Glutamatergic neuron (in vitro differentiated cells): Measurements from ENCODE around the gene TRDMT1. TPM values are rescaled to one million over a fixed set of nuclear protein-coding genes. Genes with fewer than 3 reads are reported as not detected.

Experiments used
- DNase-seq: peaks from one replicate; pipeline ENCODE4 v3.0.0; 2022
- H3K27ac Mint-ChIP-seq: one replicate; pipeline ENCODE4 v1.8.0; 2020; ENCODE audit warnings: mild to moderate bottlenecking, mixed read lengths, inconsistent platforms; ENCODE audit not compliant: unreplicated experiment
- H3K27me3 Mint-ChIP-seq: one replicate; pipeline ENCODE4 v1.8.0; 2020; ENCODE audit warnings: mild to moderate bottlenecking, moderate library complexity, mixed read lengths, inconsistent platforms; ENCODE audit not compliant: unreplicated experiment
- H3K36me3 Mint-ChIP-seq: one replicate; pipeline ENCODE4 v1.8.0; 2020; ENCODE audit warnings: mild to moderate bottlenecking, mixed read lengths, inconsistent platforms; ENCODE audit not compliant: unreplicated experiment
- H3K4me1 Mint-ChIP-seq: one replicate; pipeline ENCODE4 v1.8.0; 2020; ENCODE audit warnings: mild to moderate bottlenecking, low read depth, mixed read lengths, inconsistent platforms; ENCODE audit not compliant: unreplicated experiment
- H3K4me3 Mint-ChIP-seq: one replicate; pipeline ENCODE4 v1.8.0; 2020; ENCODE audit warnings: mild to moderate bottlenecking, mixed read lengths, inconsistent platforms; ENCODE audit not compliant: unreplicated experiment
- H3K9me3 Mint-ChIP-seq: one replicate; pipeline ENCODE4 v1.8.0; 2020; ENCODE audit warnings: mild to moderate bottlenecking, moderate library complexity, mixed read lengths, inconsistent platforms; ENCODE audit not compliant: unreplicated experiment
- total RNA-seq: library from RNA; stranded (reverse); fragmentation: NEBNext Ultra II Directional; extraction: Animal tissue kit (Norgen Biotek cat#: 25700); gene quantifications from one replicate; pipeline ENCODE4 v1.2.1, GENCODE V29; 2021; ENCODE audit not compliant: unreplicated experiment
- TF ChIP-seq, protein P1 (sequence below): fragments of 200-600 bp; sonication (generic); IDR thresholded peaks from one replicate; pipeline ENCODE4 v1.5.0; 2021; ENCODE audit not compliant: partially characterized antibody, unreplicated experiment

TRDMT1 gene
- total RNA-seq, 1 donor from 2014 or later, result 8.9 TPM

DNA sequence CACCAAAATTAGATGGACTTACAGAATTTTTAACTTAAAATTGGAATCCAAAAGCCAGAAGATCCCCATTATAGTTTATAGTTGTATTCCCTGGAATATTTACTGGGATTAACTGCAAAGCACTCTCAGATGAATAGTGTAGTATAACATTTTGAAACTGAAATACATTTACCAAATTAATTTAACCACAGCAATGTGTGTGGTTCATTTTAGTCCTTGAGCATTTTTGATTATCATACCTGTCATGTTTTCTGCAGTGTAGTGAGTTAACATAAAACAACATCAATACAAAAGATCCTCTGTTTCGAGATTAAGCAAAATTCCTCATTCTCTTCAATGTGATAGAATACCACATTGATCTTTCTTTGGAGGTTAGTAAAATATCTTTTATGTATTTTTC, 30.3 kb upstream of the TRDMT1 start:
- Mint-ChIP-seq H3K27ac (no peak overlapping the region), H3K4me1 (no peaks in the 10 kb centered on the region), H3K27me3 (peaks cover 15% of the 10 kb centered on the region), H3K36me3 (no peaks in the 10 kb centered on the region), H3K9me3 (peaks cover 5% of the 10 kb centered on the region), H3K4me3 (peak overlapping the region; percentile 89)
- TF ChIP-seq, protein P1, sequence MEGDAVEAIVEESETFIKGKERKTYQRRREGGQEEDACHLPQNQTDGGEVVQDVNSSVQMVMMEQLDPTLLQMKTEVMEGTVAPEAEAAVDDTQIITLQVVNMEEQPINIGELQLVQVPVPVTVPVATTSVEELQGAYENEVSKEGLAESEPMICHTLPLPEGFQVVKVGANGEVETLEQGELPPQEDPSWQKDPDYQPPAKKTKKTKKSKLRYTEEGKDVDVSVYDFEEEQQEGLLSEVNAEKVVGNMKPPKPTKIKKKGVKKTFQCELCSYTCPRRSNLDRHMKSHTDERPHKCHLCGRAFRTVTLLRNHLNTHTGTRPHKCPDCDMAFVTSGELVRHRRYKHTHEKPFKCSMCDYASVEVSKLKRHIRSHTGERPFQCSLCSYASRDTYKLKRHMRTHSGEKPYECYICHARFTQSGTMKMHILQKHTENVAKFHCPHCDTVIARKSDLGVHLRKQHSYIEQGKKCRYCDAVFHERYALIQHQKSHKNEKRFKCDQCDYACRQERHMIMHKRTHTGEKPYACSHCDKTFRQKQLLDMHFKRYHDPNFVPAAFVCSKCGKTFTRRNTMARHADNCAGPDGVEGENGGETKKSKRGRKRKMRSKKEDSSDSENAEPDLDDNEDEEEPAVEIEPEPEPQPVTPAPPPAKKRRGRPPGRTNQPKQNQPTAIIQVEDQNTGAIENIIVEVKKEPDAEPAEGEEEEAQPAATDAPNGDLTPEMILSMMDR, result no peak
- DNase-seq, result no peak

DNA sequence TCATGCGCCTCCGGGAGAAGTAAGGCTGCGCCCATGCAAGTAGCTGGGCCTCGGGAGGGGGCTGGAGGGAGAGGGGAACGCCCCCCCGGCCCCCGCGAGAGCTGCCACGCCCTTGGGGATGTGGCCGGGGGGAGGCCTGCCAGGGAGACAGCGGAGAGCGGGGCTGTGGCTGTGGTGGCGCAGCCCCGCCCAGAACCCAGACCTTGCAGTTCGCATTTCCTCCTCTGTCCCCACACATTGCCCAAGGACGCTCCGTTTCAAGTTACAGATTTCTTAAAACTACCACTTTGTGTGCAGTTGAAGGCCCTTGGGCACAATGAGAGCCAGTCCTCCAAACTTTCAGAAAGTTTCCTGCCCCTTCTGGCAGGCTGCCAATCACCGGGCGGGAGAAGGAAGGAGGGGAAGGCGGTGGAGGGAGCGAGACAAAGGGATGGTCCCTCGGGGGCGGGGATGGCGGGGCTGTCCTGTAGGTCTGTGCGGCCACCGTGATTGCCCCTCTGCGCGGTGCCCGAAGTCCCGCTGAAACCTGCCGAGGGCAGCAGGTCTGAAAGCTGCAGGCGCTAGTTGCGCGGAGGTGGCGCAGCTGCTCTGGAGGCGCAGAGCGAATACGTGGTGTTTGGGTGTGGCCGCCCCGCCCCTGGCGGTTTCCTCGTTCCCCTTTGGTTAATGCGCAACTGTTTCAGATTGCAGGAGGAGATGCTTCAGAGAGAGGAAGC, 28.7 kb upstream of the TRDMT1 start:
- Mint-ChIP-seq H3K27ac (peak overlapping the region; percentile 76), H3K27me3 (peaks cover 15% of the 10 kb centered on the region), H3K36me3 (no peaks in the 10 kb centered on the region), H3K4me1 (no peaks in the 10 kb centered on the region), H3K9me3 (peaks cover 5% of the 10 kb centered on the region), H3K4me3 (peak overlapping the region; percentile 89)
- peak; percentile 73 for DNase-seq
- TF ChIP-seq, protein P1, result no peak

DNA sequence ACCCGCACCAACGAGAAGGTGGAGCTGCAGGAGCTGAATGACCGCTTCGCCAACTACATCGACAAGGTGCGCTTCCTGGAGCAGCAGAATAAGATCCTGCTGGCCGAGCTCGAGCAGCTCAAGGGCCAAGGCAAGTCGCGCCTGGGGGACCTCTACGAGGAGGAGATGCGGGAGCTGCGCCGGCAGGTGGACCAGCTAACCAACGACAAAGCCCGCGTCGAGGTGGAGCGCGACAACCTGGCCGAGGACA, 28.2 kb upstream of the TRDMT1 start:
- peaks cover 5% of the 10 kb centered on the region for H3K9me3 Mint-ChIP-seq
- peaks cover 15% of the 10 kb centered on the region for H3K27me3 Mint-ChIP-seq
- peak; percentile 39 for DNase-seq
- H3K36me3 Mint-ChIP-seq, result no peaks in the 10 kb centered on the region
- no peaks in the 10 kb centered on the region for H3K4me1 Mint-ChIP-seq
- TF ChIP-seq, protein P1, result no peak
- peak overlapping the region; percentile 86 for H3K4me3 Mint-ChIP-seq
- peak overlapping the region; percentile 68 for H3K27ac Mint-ChIP-seq

DNA sequence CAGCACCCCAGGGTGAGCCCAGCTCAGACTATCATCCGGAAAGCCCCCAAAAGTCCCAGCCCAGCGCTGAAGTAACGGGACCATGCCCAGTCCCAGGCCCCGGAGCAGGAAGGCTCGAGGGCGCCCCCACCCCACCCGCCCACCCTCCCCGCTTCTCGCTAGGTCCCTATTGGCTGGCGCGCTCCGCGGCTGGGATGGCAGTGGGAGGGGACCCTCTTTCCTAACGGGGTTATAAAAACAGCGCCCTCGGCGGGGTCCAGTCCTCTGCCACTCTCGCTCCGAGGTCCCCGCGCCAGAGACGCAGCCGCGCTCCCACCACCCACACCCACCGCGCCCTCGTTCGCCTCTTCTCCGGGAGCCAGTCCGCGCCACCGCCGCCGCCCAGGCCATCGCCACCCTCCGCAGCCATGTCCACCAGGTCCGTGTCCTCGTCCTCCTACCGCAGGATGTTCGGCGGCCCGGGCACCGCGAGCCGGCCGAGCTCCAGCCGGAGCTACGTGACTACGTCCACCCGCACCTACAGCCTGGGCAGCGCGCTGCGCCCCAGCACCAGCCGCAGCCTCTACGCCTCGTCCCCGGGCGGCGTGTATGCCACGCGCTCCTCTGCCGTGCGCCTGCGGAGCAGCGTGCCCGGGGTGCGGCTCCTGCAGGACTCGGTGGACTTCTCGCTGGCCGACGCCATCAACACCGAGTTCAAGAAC, 27.7 kb upstream of the TRDMT1 start:
- peak; percentile 63 for DNase-seq
- no peaks in the 10 kb centered on the region for H3K36me3 Mint-ChIP-seq
- H3K4me3 Mint-ChIP-seq, result peak overlapping the region; percentile 86
- H3K4me1 Mint-ChIP-seq, result no peaks in the 10 kb centered on the region
- TF ChIP-seq, protein P1, result no peak
- peaks cover 5% of the 10 kb centered on the region for H3K9me3 Mint-ChIP-seq
- peak overlapping the region; percentile 68 for H3K27ac Mint-ChIP-seq
- peaks cover 15% of the 10 kb centered on the region for H3K27me3 Mint-ChIP-seq
